Panc1 (cell line): ENCODE results near the gene ODC1. TPM values are rescaled to one million over a fixed set of nuclear protein-coding genes. Genes with fewer than 3 reads are reported as not detected.

ENCODE experiments used
- ATAC-seq: fragments of 200-7000 bp; cut with Tn5 transposase; 2 replicates; pipeline ENCODE4 v1.9.1; 2020; ENCODE audit warnings: mild to moderate bottlenecking, moderate library complexity
- BruUV-seq: library from RNA; stranded (reverse); fragments of 400-500 nt; replicated peaks from 2 replicates; lab custom pipeline; 2021; lab: Mats Ljungman, UMichigan
- CTCF ChIA-PET: fragments of 300-600 bp; sonication (Branson Sonifier 250); formaldehyde crosslinking; loops from one replicate; lab custom pipeline; 2022; ENCODE audit warnings: antibody characterized with exemption; lab: Charles Lee
- POLR2A ChIA-PET: fragments of 300-600 bp; sonication (Branson Sonifier 250); formaldehyde crosslinking; loops from one replicate; lab custom pipeline; 2022; ENCODE audit warnings: antibody characterized with exemption; lab: Charles Lee
- DNase-seq: peaks from one replicate; pipeline ENCODE4 v3.0.0-alpha.2; 2010; ENCODE audit warnings: low read depth, low spot score
- H3K27ac ChIP-seq: 2 replicates; pipeline ENCODE4 v1.5.1; 2011; ENCODE audit warnings: mild to moderate bottlenecking, low read length, inconsistent platforms
- H3K27me3 ChIP-seq: fragments of 200-500 bp; sonication (Bioruptor generic); 2 replicates; pipeline ENCODE4 v1.6.0; 2014; ENCODE audit warnings: low read length, inconsistent platforms; ENCODE audit not compliant: control insufficient read depth, insufficient read depth
- H3K36me3 ChIP-seq: fragments of 200-500 bp; sonication (Bioruptor generic); 2 replicates; pipeline ENCODE4 v1.5.1; 2014; ENCODE audit warnings: inconsistent platforms, mild to moderate bottlenecking, low read length, moderate library complexity; ENCODE audit not compliant: control insufficient read depth, insufficient read depth
- H3K4me1 ChIP-seq: 2 replicates; pipeline ENCODE4 v1.5.1; 2011; ENCODE audit warnings: inconsistent platforms, mild to moderate bottlenecking, low read length, moderate library complexity; ENCODE audit not compliant: control insufficient read depth, insufficient read depth
- H3K4me3 ChIP-seq, 2 experiments: 2 replicates each; pipeline ENCODE4 v1.5.1; 2011 to 2012; ENCODE audit warnings: low read depth in 2 of 2, low read length in 2 of 2, mild to moderate bottlenecking in 2 of 2, inconsistent platforms in 1 of 2, moderate library complexity in 1 of 2
- H3K9me3 ChIP-seq: fragments of 200-500 bp; sonication (Bioruptor generic); 2 replicates; pipeline ENCODE4 v1.5.1; 2014; ENCODE audit warnings: low read depth, mild to moderate bottlenecking, inconsistent platforms, low read length, moderate library complexity; ENCODE audit not compliant: control insufficient read depth, insufficient read depth
- POLR2AphosphoS5 ChIP-seq: IDR thresholded peaks from 2 replicates; pipeline ENCODE4 v1.6.1; 2012; ENCODE audit warnings: mild to moderate bottlenecking, low read depth, low read length, moderate library complexity
- SIN3A ChIP-seq: IDR thresholded peaks from 2 replicates; pipeline ENCODE4 v1.6.1; 2012; ENCODE audit warnings: low read depth, mild to moderate bottlenecking, low read length, moderate library complexity, borderline replicate concordance; ENCODE audit not compliant: insufficient read depth
- TCF7L2 ChIP-seq: IDR thresholded peaks from 2 replicates; pipeline ENCODE4 v1.6.1; 2011; ENCODE audit warnings: mild to moderate bottlenecking, low read depth, low read length, inconsistent platforms
- in situ Hi-C: cut with HindIII; loops from 2 replicates; pipeline ENCODE4 v1.10.0; 2016; ENCODE audit warnings: low sequenced_read_pairs, low pct_unique_long_range_greater_than_20kb
- intact Hi-C: fragments of 100-400 bp; cut with micrococcal nuclease; formaldehyde crosslinking; loops from one replicate; pipeline ENCODE4 v1.10.0; 2022; ENCODE audit not compliant: unreplicated experiment
- total RNA-seq: library from RNA; stranded (reverse); gene quantifications from one replicate; pipeline ENCODE4 v1.2.1, GENCODE V29; 2021; ENCODE audit not compliant: unreplicated experiment
- TF ChIP-seq, protein P1 (sequence below): fragments of 450-650 bp; IDR thresholded peaks from 2 replicates; pipeline ENCODE4 v1.5.1; 2017; ENCODE audit warnings: mild to moderate bottlenecking
- TF ChIP-seq, protein P2 (sequence below), 2 experiments: IDR thresholded peaks; 2 replicates each; pipeline ENCODE4 v1.6.1; 2011 to 2012; ENCODE audit warnings: low read depth in 2 of 2, control low read depth in 1 of 2, low read length in 1 of 2, mild to moderate bottlenecking in 1 of 2, moderate library complexity in 1 of 2; ENCODE audit not compliant: insufficient read depth in 1 of 2

Gene ODC1
- total RNA-seq, 1 experiment from 2014 or later: 159 TPM

DNA sequence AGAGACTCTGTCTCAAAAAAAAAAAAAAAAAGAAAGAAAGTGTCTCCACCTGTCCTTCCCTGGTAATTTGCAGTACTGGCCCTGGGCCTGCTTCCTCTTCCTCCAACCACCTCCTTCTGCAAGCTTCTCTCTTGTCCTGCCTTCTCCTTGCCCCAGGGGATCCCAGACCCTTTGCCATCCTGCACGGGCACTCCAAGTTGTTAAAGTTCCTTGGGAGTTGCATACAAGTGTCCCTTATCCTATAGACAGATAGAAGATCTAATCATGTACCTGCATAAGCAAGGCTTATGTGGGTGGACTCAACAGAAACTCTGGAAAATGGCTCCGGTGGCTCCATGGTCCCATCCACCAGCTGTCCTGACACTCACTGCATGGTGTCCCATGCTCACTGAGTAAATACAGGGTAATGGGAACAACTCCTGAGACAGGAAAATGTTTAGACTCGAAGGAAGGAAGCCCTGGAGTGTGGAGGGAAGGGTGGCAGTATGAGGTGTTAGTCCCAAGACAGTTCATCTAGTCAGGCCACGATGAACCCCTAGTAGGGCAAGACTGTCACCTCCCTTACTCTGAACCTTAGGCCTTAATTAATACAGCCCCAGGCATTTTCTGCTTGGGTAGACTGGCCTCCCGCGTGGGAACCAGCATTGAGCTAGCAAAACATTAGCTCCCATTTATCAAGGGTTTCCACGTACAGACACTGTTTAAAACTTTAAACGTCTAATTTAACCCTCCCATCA lies 17.1 kb downstream of the ODC1 start:
- Histone ChIP-seq H3K4me1 (peaks cover 60% of the 10 kb centered on the region), H3K36me3 (no peaks in the 10 kb centered on the region), H3K9me3 (no peaks in the 10 kb centered on the region), H3K27ac (peak overlapping the region; percentile 96), H3K4me3 (peak overlapping the region; percentile 51 to 52), H3K27me3 (no peaks in the 10 kb centered on the region)
- intact Hi-C loops: no loop called here
- ChIA-PET CTCF (no interaction called here), POLR2A (interaction anchor here (0.6 kb wide), 2 partner anchors 157 to 167 kb away, joined by 3 to 5 read pairs; no protein-coding TSS in a partner anchor)
- DNase-seq: no peak
- no peak for TF ChIP-seq TCF7L2
- TF ChIP-seq, protein P1, sequence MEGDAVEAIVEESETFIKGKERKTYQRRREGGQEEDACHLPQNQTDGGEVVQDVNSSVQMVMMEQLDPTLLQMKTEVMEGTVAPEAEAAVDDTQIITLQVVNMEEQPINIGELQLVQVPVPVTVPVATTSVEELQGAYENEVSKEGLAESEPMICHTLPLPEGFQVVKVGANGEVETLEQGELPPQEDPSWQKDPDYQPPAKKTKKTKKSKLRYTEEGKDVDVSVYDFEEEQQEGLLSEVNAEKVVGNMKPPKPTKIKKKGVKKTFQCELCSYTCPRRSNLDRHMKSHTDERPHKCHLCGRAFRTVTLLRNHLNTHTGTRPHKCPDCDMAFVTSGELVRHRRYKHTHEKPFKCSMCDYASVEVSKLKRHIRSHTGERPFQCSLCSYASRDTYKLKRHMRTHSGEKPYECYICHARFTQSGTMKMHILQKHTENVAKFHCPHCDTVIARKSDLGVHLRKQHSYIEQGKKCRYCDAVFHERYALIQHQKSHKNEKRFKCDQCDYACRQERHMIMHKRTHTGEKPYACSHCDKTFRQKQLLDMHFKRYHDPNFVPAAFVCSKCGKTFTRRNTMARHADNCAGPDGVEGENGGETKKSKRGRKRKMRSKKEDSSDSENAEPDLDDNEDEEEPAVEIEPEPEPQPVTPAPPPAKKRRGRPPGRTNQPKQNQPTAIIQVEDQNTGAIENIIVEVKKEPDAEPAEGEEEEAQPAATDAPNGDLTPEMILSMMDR: no peak
- TF ChIP-seq SIN3A: no peak
- TF ChIP-seq POLR2AphosphoS5: no peak
- TF ChIP-seq, protein P2, sequence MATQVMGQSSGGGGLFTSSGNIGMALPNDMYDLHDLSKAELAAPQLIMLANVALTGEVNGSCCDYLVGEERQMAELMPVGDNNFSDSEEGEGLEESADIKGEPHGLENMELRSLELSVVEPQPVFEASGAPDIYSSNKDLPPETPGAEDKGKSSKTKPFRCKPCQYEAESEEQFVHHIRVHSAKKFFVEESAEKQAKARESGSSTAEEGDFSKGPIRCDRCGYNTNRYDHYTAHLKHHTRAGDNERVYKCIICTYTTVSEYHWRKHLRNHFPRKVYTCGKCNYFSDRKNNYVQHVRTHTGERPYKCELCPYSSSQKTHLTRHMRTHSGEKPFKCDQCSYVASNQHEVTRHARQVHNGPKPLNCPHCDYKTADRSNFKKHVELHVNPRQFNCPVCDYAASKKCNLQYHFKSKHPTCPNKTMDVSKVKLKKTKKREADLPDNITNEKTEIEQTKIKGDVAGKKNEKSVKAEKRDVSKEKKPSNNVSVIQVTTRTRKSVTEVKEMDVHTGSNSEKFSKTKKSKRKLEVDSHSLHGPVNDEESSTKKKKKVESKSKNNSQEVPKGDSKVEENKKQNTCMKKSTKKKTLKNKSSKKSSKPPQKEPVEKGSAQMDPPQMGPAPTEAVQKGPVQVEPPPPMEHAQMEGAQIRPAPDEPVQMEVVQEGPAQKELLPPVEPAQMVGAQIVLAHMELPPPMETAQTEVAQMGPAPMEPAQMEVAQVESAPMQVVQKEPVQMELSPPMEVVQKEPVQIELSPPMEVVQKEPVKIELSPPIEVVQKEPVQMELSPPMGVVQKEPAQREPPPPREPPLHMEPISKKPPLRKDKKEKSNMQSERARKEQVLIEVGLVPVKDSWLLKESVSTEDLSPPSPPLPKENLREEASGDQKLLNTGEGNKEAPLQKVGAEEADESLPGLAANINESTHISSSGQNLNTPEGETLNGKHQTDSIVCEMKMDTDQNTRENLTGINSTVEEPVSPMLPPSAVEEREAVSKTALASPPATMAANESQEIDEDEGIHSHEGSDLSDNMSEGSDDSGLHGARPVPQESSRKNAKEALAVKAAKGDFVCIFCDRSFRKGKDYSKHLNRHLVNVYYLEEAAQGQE (IDR thresholded peaks at IDR 0.05; ENCODE audit: insufficient read depth in 1 of 2, low read depth in 2 of 2, low read length in 1 of 2): no peak
- BruUV-seq: TSS peak; percentile 80
- no peak for ATAC-seq
- in situ Hi-C loops: loop anchor here (25.0 kb wide), 1 partner anchor 319 kb away; the partner anchor contains the start of gene RRM2

DNA sequence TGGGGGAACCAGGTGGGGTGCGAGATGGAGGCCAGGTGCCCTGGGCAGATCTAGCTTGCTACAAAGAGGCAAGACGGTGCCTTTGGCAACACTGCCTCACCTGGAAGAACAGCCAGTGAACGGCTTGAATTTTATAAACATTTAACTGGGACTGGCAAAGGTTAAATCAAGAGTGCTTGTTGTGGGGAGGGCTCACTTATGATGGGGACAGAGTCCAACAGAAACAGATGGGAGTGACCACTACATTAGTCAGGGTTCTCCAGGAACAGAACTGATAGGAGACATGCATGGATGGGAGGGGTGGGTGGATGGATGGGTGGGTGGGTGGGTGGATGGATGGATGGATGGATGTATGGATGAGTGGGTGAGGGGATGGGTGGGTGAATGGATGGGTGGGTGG lies 19.2 kb downstream of the ODC1 start:
- Histone ChIP-seq H3K9me3 (no peaks in the 10 kb centered on the region), H3K27me3 (no peaks in the 10 kb centered on the region), H3K4me1 (peaks cover 72% of the 10 kb centered on the region), H3K4me3 (no peak overlapping the region), H3K27ac (peak overlapping the region; percentile 84), H3K36me3 (no peaks in the 10 kb centered on the region)
- ChIA-PET POLR2A (no interaction called here), CTCF (no interaction called here)
- intact Hi-C loops: no loop called here
- TF ChIP-seq, protein P1: no peak
- TF ChIP-seq SIN3A (no peak), TCF7L2 (no peak), POLR2AphosphoS5 (no peak)
- TF ChIP-seq, protein P2 (IDR thresholded peaks at IDR 0.05; ENCODE audit: insufficient read depth in 1 of 2, low read depth in 2 of 2, low read length in 1 of 2): no peak
- DNase-seq (no peak), ATAC-seq (no peak)
- in situ Hi-C loops: loop anchor here (25.0 kb wide), 1 partner anchor 317 kb away; the partner anchor contains the start of gene RRM2
- BruUV-seq: no TSS peak
